Nephron progenitor cell (in vitro differentiated cells): Measurements from ENCODE around the gene RPH3AL.
A peak's percentile ranks its signal among the peaks of the same experiment; 100 is the strongest.

Experiments used
- DNase-seq: peaks from one replicate; pipeline ENCODE4 v3.0.0; 2021
- H3K27ac Mint-ChIP-seq: 2 replicates; pipeline ENCODE4 v1.8.0; 2021; ENCODE audit warnings: mild to moderate bottlenecking, moderate library complexity, mixed read lengths
- H3K27me3 Mint-ChIP-seq: 2 replicates; pipeline ENCODE4 v1.8.0; 2021; ENCODE audit warnings: mild to moderate bottlenecking, low read depth, mixed read lengths; ENCODE audit not compliant: poor library complexity
- H3K36me3 Mint-ChIP-seq: 2 replicates; pipeline ENCODE4 v1.8.0; 2021; ENCODE audit warnings: low read depth, mixed read lengths
- H3K4me1 Mint-ChIP-seq: 2 replicates; pipeline ENCODE4 v1.8.0; 2021; ENCODE audit warnings: mixed read lengths
- H3K4me3 Mint-ChIP-seq: 2 replicates; pipeline ENCODE4 v1.8.0; 2021; ENCODE audit warnings: mild to moderate bottlenecking, moderate library complexity, mixed read lengths
- H3K9me3 Mint-ChIP-seq: 2 replicates; pipeline ENCODE4 v1.8.0; 2021; ENCODE audit warnings: mild to moderate bottlenecking, moderate library complexity, mixed read lengths
- TF ChIP-seq, protein P1 (sequence below): fragments of 200-600 bp; sonication (generic); IDR thresholded peaks from 2 replicates; pipeline ENCODE4 v1.5.0; 2021; ENCODE audit warnings: antibody characterized with exemption

The RPH3AL gene

DNA sequence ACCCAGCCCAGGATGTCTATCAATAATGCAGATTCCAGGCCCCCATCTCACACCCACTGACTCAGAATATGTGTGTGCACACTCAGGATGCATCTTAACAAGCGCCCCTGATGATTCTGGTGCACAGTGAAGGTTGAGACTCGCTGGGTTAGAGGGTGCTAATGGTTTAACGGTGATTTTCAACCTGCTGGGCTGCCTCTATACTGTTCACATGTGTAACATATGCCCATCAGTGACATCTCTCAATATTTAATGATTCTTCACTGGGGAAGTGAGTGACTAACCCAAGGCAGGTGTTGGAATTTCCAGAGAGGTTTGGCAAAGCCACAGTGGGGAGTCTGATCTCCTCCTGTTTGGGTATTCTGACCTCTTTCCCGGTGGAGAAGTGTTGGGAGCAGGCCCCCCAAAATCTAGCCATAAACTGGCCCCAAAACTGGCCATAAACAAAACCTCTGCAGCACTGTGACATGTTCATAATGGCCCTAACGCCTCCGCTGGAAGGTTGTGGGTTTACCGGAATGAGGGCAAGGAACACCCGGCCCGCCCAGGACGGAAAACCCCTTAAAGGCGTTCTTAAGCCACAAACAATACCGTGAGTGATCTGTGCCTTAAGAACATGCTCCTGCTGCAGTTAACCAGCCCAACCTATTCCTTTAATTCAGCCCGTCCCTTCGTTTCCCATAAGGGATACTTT, 167.0 kb downstream of the RPH3AL start:
- Mint-ChIP-seq H3K9me3 (no peaks in the 10 kb centered on the region), H3K36me3 (no peaks in the 10 kb centered on the region), H3K4me3 (no peak overlapping the region), H3K27ac (no peak overlapping the region), H3K27me3 (peaks cover 72% of the 10 kb centered on the region), H3K4me1 (peaks cover 39% of the 10 kb centered on the region)
- TF ChIP-seq, protein P1, sequence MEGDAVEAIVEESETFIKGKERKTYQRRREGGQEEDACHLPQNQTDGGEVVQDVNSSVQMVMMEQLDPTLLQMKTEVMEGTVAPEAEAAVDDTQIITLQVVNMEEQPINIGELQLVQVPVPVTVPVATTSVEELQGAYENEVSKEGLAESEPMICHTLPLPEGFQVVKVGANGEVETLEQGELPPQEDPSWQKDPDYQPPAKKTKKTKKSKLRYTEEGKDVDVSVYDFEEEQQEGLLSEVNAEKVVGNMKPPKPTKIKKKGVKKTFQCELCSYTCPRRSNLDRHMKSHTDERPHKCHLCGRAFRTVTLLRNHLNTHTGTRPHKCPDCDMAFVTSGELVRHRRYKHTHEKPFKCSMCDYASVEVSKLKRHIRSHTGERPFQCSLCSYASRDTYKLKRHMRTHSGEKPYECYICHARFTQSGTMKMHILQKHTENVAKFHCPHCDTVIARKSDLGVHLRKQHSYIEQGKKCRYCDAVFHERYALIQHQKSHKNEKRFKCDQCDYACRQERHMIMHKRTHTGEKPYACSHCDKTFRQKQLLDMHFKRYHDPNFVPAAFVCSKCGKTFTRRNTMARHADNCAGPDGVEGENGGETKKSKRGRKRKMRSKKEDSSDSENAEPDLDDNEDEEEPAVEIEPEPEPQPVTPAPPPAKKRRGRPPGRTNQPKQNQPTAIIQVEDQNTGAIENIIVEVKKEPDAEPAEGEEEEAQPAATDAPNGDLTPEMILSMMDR: no peak
- DNase-seq: no peak

DNA sequence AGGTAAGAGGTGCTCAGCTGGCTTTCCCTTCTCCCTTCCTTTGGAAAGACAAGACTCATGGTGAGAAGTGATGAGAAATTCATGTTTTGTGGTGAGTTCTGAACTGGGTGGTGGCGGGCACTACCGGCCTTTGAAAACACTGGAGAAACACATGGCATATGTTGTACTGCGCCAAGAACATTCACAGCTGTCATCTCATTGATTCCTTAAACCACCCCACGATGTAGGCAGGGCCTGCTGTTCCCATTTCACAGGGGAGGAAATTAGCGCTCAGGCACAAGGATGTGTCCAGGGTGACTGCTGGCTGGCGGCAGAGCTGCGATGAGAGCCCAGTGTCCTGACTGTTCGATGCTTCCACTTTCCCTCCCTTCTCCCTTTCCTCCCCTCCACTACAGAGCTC, 169.6 kb downstream of the RPH3AL start:
- Mint-ChIP-seq H3K27me3 (peaks cover 55% of the 10 kb centered on the region), H3K9me3 (no peaks in the 10 kb centered on the region), H3K4me3 (no peak overlapping the region), H3K36me3 (no peaks in the 10 kb centered on the region), H3K4me1 (peaks cover 39% of the 10 kb centered on the region), H3K27ac (no peak overlapping the region)
- no peak for DNase-seq
- TF ChIP-seq, protein P1: no peak

DNA sequence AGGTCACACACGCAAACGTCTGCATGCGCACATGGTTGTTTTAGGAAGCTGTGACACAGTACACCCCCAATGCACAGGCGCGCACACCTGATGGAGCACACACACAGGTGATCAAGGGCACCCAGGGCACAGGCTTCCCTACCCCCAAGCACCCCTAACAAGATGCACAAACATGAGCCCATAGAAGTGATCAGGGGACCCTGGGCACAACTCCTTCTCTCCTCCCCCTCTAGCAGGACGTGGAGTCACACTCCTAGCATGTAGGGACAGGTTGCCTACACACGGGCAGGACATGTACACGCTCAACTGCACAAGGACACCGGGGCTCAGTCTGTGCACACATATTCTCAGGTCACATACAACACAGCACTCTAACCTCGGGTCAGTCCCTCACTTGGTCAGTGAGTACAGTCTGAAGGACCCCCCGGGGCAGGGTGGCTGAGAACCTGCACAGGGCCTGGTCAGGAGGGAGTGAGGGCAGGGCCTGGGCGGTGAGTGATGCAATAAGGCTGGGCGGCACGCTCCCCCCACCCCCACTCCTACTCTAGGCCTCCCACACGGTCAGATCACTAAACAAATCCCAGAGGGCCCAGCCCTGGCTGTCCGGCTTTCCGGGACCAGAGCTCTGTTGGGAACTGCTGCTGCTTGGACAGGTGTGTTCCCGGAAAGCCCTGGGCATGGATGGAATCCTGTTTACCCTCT, 170.4 kb downstream of the RPH3AL start:
- Mint-ChIP-seq H3K4me1 (peaks cover 41% of the 10 kb centered on the region), H3K27me3 (peaks cover 53% of the 10 kb centered on the region)

DNA sequence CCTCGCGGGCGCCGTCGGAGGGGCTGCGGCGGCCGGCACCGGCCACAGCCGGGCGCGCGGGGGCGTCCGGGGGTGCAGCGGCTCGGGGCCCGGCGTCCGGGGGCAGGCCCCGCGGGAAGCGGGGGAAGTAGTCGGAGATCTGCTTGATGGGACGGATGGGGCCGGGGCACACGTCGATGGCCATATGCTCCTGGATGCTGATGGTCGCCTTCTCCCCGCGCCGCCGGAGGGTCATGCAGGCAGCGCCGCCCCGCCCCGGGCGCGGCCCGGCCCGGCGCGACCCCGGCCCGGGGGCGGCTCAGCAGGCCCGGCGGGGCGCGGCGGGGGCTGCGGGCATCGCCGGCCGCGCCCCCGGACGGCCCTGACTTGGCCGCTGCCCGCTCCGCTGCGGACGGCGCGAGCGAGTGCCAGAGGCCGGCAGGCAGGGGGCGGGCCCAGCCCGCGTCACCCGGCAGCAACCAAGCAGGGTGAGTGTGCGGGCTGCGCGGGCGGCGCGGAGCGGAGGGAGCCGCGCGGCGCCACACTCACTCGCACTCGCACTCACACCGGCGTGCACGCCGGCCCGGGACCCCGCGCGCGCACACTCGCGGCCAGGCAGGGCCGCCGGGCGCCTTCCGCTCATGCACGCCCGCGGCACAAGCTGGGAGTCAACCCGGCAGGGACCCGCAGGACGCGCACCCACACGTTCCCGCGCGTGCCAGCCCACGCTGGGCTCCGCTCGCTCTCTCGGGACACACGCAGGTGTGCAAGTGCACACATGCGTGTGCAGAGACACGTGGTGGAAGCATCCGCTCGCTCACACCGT, 171.2 kb downstream of the RPH3AL start, which contains the start of gene DOC2B:
Gene DOC2B, minus strand, starts transcription at position 406 of the 805 bp plus-strand sequence. Its CDS starts 171 bp downstream, at position 235.
- H3K4me3 Mint-ChIP-seq: peak within 1 kb of the TSS; percentile 80
- H3K9me3 Mint-ChIP-seq: no peaks in the 10 kb centered on the region
- no peaks in the 10 kb centered on the region for H3K36me3 Mint-ChIP-seq
- peak; percentile 77 for DNase-seq
- H3K27me3 Mint-ChIP-seq: peaks cover 51% of the 10 kb centered on the region
- TF ChIP-seq, protein P1: no peak
- peaks cover 34% of the 10 kb centered on the region for H3K4me1 Mint-ChIP-seq
- H3K27ac Mint-ChIP-seq: no peak within 1 kb of the TSS

More for the DNA sequence above, 170.4 kb downstream of the RPH3AL start:
- Mint-ChIP-seq H3K9me3 (no peaks in the 10 kb centered on the region), H3K4me3 (peak overlapping the region; percentile 80), H3K36me3 (no peaks in the 10 kb centered on the region), H3K27ac (no peak overlapping the region)
- DNase-seq: no peak
- TF ChIP-seq, protein P1: no peak

DNA sequence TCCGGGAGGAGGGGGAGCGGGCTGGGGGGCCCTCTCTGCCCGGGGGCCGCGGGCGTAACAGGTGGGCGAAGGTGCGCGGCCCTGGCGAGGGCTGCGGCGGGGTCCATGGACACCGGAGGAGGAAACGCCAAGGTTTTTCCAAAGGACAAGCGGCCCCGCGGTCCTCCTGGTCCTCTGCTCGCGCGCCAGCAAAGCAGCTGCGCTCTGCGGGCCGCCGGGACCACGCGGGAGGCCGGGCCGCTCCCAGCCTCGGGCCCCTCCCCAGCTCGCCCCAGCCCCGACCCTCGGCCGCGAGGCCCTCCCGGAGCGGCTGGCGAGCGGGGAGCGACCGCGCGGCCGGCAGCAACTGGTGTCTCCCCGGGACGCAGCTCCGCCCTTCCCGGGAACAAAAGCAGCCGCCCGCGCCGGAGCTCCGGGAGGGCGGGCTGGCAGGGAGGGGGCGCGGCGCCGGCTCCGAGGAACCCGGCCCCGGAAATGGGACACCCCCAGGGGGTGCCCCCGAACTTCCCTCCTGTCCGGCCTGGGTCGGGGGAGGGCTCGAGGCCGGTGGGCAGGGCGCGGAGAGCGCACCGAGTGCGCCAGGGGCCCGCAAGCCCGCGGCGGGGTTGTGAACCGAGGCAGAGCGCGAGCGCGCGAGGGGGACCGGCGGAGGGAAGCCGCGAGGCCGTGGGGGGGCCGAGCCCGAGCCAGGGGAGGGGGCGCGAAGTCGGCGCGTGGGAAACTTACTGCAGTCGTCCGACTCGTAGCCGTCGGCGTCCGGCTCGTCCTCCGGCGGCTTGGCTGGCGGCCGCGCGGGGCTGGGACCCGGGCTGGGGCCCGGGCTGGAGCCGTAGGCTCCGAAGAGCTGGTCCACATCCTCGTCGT, 172.0 kb downstream of the RPH3AL start:
- no peak overlapping the region for H3K4me3 Mint-ChIP-seq

More for the DNA sequence above, 172.0 kb downstream of the RPH3AL start:
- DNase-seq: peak; percentile 65
- no peak overlapping the region for H3K27ac Mint-ChIP-seq
- H3K36me3 Mint-ChIP-seq: no peaks in the 10 kb centered on the region
- H3K27me3 Mint-ChIP-seq: peaks cover 42% of the 10 kb centered on the region
- no peaks in the 10 kb centered on the region for H3K9me3 Mint-ChIP-seq
- H3K4me1 Mint-ChIP-seq: peaks cover 29% of the 10 kb centered on the region
- TF ChIP-seq, protein P1: no peak
